ENCODE measurements around the gene PRICKLE3. TPM values are rescaled to one million over a fixed set of nuclear protein-coding genes. Genes with fewer than 3 reads are reported as not detected.
A peak's percentile ranks its signal among the peaks of the same experiment; 100 is the strongest.

The PRICKLE3 gene
- polyA plus RNA-seq, 5 donors: 4.2 to 7.3 (median 6.4) TPM

DNA sequence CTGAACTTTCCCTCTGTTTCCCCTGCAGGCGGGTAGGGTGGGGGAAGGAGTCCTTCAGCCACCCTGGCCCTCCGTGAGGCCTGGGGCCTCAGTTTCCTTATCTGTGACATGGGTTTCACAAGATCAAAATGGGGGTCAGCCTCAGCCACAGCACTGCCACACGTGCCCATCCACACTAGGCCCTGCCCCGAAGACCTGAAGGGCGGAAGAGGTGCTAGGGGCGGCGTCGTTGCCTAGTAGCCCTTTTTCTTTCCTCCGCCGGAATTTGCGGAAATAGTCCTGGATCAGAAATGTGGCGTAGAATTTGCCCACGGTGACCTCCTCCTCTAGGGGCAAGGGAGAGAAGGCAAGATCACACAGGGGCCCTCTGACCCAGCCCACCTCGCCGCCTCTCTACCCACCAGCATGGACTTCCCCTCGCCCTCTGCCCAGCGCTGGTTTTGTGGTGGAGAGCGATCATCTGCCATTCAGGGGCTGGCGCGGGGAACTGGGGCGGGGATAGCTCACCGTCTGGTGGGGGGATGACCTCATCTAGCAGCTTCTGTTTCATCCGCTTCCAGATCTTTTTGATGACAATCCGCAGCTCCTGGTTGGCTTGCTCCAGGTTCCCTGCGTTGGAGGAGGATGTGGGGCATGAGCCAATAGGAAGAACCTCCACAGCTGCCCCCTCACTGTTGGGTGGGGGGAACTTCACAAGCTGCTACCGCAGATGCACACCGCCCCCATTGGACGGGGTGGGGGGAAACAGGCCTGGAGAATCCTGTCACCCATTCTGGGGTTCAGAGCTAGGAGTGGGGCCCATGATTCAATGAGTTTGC is 23.5 kb upstream of the PRICKLE3 start:
- DNase-seq: no peak

DNA sequence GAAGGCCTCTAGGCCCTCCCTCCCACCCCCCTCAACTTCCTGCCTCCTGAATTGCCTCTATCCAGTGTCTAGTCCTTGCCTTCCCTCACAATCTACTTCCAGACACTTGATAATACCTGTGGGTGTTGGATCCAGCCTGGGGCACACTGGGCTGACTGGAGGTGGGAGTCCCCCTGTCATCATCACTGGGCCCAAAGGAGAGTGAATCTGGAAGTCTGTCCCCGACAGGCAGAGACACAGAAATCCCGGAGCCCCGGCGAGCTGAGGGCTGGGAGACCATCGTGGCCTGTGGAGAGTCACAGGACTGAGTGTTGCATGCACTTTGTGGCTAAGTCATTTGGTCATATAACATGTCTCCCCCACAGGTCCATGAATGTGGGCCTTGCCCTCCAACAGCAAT is 22.2 kb upstream of the PRICKLE3 start:
- no peak for DNase-seq

DNA sequence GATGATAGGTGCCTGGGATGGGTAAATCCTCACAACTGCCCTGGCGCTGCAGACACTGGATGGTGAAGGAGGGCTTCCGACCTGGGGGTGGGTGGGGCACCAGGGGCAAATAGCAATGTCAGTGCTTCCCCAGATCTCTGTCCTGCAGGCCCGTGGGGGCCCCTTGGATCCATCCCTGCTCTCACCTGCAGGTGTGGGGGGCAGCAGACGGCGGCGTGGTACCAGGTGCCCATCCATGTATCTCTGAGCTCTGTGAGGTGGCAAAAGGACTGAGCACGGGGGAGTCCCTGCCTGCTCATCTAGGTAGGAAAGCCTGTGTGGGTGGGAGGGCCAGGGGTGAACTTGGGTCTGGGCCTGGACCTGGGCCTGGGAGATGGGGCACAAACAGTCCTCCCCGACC is 20.4 kb upstream of the PRICKLE3 start:
- no peak for DNase-seq

DNA sequence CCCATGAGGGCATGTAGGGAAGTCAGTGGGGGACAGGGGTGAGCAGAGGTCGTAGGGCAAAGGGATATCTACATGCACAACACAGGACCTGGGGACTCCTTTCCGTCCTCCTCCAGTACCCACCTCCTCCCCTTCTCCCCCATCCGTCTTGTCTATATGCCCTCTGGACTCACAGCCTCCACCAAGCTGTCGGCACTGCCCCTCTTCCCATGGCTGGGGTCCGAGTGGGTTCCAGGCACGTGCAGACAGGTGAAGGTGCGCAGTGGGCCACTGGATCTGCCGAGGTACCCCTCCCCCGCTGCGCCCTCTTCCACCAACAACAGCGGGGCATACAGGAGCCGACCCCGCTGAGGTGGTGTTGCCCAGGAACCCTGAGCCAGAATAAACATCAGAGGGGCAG is 19.3 kb upstream of the PRICKLE3 start:
- no peak for DNase-seq

DNA sequence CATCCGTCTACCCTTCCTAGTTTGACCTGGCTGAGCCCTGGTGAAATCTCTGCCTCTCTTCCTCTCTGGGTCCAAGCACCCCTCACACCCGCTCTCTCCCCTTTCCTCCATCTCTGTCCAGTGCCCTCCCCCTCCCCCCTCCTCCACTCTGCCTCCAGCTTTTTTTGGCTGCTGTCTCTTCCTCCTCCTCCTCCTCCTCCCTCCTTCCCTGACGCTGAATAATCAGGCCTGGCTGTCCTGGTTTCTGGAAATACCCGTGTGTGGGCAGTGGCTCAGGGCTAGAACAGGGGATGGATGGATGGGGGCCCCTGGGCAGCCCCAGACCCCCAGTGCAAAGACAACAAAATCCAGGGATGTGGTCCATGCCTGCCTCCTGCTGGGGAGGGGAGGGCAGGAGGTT is 18.5 kb upstream of the PRICKLE3 start:
- DNase-seq: no peak

DNA sequence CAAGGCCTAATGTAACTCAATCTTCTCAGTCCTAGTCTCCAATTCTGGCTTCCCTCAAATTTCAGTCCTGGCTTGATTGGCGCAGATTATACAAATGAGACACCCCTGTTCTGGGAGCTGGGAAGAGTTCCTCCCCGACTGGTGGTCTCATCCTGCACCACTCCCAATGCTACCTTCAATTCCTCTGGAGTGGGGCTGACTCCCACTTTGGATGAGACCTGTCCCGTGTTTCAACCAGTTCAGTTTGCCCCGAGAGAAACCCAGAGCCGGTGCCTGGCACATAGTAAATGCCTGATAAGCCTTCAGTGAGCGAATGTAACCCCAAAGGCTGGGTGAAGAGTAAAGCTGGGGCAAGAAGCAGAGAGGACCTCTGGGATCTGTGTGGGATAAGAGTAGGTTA is 17.8 kb upstream of the PRICKLE3 start:
- DNase-seq: no peak

DNA sequence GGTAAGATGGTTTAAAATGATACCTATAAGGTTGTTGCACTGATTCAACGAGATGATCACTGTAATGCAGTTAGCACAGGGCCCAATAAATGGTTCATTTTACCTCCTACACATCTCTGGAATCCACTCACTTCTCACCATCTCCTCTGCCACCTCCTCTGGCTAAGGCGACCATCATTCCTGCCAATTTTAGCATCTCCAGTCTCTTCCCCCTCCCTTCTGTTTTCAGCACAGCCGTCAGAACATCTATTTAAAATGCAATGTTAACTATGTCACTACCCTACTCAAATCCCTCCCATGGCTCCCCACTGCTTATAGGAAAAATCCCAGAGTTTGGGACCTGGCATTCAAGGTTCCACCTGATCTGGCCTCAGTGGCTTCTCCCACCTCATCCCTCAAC is 17.4 kb upstream of the PRICKLE3 start:
- no peak for DNase-seq

DNA sequence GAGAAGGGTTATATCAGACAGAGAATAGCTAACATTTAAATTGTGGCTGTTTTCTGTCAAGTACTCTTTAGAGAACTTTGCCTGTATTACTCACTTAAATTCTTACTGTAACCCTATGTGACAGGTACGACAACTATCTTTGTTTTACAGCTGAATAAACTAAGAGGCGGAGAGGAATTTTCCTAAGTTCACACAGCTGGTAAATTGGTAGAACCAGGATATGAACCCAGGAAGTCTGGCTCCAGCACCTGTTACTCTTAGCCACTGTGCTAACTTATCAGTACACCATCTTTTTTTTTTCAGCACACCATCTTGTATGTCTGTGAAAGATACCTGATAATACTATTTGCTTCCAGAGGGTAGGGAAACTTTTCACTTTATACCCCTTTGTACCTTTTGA is 15.8 kb upstream of the PRICKLE3 start:
- DNase-seq: no peak

DNA sequence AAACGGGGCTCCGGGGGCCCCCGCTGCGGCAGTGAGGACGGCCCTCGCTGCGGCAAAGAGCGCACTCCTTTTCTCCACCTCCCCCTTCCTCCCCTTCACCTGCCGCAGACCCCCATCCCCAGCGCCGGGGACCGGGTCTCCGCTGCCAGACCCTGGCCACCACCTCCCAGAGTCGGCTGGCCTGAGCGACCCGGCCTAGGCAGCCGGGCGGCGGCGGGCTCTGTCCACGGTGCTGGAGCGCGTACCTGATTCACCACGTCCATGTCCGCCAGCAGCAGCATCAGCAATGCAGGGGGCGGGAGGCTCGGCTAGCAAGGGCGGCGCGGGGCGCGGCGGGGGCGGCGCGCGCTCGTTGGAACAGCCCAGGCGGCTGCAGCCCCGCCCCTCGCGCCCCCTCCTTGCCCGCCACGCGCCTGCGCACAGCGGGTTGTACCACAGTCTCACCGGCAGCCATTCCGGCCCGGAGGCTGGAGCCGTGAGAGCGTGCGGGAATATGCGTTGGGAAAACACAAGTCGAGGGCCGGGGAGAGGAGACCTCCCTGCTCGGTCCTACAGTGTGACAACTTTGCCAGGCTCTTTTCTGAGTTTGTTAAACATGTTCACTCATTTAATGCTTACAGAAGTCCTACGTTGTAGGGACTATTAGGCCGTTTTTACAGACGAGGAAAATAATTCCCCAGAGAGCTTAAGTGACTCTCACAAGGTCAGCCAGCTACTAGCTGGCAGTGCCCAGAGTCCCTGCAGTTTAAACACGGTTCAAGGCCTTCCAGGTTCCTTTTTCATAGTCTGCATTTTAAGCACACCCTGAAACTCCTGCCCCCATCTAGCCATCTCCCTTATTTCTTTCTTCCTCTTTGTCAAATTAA is 14.0 kb upstream of the PRICKLE3 start, which contains the start of gene SYP:
SYP (minus strand) TSS at position 288 of the 866 bp plus-strand sequence; CDS start at position 281, 7 bp downstream.
- DNase-seq: peak; percentile 74 to 81

DNA sequence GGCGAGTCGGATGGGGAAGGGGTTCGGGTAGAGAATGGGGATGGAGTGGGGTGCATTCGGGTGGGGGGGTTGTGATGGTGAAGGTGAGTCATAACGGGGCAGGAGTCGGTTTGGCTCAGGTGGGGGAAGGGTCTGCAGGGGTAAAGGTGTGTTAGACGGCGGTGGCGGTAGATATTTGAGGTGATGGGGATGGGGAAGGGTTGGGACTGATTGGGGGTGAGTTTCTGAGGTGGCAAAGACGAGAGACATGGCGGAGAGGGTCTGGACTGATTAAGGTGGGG is 13.1 kb upstream of the PRICKLE3 start:
- no peak for DNase-seq

DNA sequence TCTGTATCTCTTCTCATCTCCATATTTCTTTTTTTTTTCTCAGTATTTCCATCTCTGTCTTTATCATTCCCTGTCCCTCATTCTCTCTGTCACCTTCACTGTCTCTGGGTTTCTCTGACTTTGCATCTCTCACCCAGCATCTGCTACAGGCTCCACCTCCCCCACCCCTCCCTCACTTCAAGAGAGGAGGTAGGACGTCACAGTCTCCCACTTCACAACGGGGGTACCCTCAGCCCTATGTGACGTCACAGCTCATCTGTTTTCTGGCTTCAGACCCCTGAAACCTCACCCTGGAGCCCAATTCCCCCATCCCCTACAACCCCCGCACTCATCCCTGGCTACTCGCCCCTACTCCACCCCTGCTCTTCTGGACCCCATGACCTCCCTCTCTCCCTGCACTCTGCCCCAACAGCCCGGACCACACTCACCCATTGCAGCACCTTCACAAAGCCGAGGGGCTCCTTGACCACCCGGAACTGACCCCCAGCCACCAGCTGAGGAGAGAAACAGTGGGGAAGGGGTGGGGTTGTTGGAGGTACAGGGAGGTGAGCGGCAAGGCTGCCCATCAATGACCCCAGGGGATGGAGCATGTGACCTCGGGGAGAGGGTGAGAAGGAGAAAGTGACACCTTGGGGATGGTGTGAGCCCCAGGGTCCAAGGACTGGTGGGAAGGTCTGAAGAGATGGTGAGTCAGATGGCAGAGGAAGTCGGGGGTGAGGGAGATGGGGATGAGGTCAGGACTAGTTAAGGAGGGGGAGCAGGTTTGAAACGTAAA is 12.6 kb upstream of the PRICKLE3 start:
- DNase-seq: no peak

DNA sequence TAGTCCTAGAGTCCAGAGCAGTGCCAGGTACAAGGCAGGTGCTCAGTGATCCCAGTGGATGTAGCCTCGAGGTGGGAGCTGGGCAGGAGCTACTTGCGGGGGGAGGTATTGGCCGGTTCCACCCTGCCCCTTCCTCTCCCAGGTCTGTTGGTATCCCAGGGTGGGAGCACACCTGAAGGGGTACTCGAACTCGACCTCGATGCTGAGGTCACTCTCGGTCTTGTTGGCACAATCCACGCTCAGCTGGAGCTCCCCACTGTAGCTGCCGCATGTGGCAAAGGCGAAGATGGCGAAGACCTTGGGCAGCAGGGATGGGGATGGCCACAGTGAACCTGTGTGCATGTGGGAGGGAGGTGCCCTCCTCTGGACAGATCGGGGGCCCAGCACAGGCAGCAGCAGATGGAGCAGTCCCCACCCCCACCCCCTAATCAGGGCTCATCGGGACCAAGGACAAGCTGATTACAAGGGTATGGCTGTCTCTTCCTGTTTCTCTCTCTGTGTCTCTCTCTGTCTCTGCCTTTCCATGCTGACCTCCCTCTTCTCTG is 11.4 kb upstream of the PRICKLE3 start:
- no peak for DNase-seq

DNA sequence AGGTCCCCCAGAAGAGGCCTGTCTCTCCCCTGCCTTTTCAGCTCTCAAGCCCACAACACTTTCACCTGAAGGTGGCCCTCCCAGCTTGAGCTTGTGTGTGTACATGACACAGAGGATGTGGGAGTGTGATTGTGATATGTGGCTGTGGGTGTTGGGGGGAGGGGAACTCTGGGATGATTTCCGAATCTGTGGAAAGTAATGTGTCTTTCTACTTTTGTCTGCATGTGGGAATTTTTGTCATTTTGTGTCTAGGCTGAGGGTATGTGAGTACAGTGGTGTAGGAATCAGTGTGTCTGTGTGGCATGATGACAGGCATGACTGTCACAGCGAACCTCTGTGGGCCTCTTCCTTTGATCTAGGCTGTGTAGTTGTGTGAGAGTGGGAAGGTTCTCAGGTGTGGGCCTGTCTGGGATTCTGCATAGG is 7.4 kb upstream of the PRICKLE3 start:
- DNase-seq: no peak

DNA sequence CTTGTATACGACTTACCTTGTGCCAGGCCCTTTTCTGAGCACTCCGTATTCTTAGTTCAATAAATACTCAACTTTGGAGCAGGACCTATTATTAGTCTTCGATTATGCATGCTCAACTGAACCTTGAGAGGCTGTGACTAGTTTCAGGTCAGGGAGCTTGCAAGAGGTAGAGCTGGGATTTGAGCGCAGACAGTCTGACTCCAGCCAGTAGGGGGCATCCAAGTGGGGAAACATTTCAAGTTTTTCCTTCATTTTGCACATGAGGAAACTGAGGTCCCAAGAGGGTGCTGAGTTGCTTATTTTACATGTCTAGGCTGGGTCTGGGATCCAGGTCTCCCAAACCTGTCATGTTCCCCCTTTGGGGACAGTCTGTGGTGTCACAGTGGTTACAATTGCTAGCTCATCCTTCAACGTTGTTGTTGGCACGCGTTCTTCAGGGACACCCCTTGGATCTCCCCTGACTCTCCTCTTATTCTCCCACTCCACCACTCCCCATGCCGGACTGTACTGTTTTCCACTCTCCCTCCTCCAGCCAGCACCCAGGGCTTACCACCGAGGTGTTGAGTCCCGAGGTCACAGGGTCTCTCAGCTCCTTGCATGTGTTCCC is 6.7 kb upstream of the PRICKLE3 start:
- no peak for DNase-seq

DNA sequence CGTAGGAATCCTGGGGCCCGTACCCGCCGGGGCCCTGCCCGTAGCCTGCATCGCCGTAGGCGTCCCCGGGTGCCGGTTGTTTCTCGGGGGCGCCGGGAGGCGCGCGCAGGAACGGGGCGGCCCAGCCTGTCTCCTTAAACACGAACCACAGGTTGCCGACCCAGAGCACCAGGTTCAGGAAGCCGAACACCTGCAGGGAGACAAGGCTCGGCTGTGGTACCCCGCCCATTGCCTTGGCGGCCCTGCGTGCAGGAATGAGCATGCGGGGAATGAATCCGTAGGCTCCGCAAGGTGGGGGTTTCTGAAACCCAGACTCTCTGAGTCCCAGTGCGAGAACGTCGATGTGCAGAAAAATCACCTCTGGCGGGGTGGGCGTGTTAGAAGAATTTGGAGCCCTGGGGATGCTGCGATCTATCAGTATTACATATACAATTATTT is 5.4 kb upstream of the PRICKLE3 start:
- DNase-seq: no peak

DNA sequence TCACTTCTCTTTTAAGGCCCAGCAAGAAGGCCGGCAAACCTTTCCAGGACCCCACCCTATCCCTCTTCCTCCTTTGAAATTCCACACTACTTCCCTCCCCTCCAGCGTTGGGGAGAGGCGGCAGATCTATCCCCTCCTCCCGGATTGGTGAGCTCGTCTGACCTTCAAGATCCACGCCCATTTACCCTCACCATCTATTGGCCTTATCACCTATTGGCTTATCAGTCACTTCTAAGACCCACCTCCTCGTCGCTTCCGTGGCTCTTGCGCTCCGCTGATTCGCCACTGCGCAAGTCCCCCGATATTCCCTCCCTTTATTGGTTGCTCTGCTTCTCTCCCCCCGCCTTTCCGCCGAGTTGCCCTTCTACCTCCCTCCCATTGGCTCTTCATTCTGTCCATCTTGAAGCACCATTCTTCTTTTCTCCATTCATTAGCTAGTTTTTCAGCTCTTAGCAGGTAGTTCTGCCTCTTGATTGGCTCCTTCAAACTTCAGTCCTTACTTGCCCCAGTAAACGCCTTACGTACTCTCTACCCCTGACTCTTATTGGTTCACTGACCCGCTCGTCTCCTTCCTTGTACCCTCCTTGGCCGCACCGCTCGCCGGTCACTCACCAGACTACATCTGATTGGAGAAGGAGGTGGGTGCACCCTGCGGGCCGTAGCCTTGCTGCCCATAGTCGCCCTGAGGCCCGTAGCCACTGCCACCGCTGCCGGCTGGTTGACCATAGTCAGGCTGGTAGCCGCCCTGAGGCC is 4.8 kb upstream of the PRICKLE3 start:
- DNase-seq: peak; percentile 93 to 95

DNA sequence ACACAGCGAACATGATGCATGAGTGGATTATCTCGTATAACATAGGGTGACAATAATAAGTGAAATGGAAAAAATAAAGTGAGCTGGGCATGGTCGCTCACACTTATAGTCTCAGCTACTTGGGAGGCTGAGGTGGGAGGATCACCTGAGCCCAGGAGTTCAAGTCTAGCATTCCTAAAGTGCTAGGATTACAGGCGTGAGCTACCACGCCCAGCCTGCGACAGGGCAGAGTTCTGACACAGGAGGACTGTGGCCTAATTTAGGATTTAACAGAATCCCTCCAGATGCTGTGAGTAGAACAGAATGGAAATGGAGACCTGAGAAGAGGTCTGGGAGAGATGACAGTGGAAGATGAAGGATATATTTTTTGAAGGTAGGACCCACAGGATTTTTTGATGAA is 3.4 kb upstream of the PRICKLE3 start:
- DNase-seq: no peak

DNA sequence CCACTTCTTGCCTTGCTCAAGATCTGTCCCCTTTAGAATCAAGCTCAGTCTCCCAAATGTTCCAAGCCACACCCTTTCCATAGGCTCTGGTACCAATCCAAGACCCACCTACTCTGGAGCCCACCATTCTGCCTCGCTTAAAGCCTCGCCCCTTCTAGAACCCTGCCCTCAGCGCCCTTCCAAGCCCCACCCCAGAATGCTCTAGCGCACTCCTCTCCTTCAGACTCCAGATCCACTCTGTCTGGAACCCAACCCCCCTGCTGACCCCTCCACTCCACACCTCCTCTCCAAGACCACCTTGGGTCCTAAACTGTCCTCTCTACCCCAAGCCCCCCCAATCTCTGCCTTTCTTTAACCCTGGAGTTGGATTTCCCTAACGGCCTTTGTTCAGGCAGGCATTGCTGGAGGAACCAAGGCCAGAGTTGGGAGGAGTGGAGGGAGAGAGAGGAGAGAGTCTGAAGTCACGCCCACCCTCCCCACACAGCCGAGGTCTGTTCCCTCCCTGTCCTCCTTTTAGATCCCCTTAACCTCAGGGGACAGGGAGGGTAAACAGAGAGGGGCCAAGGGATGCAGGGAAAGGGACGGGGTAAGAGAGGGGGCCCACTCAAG is 2.4 kb upstream of the PRICKLE3 start:
- no peak for DNase-seq

DNA sequence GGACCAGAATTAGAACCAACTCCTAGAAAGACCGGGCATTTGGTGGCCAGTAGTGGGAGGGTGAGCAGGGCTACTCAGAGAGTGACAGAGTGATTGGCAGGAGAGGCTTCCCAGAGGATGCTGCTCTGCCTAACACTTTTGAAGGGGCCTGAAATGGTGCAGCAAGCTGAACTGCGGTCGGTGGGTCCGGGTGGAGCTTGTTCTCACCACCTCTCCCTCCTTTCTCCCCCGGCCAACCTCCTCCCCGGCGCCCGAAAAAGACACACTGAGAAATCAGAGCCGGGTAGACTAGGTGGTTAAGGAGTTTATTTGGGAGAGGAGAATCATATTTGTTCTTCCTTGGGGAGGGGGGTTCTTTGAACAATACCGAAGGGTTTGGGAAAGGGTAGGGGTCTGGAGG is 1.4 kb upstream of the PRICKLE3 start:
- DNase-seq: no peak

DNA sequence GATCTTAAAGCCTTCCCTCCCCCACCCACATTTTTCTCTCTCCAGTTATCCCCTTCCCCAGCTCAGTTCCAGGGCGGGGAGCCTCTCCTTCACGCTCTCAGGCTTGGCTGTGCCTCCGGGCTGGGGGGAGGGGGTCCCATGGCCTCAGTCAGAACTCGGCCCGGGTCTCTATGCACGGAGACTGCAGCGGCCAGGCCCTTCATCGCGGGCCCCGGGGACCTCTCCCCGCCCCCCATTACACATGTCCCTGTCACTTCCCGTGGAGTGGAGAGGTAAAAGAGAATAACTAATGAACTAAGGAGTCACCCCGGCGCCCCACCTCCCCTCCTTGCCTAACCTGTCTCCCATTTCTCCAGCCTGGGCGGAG is 838 bp upstream of the PRICKLE3 start:
- no peak for DNase-seq

All from right lung (tissue), 5 donors.